H1 (cell line): ENCODE results near the gene PTPRT. TPM values are rescaled to one million over a fixed set of nuclear protein-coding genes. Genes with fewer than 3 reads are reported as not detected.

Experiments used
- CTCF ChIA-PET: fragments of 300-600 bp; sonication (Branson Sonifier 250); formaldehyde crosslinking; loops from one replicate; lab custom pipeline; 2021; ENCODE audit not compliant: partially characterized antibody; lab: Charles Lee
- POLR2A ChIA-PET: fragments of 300-600 bp; sonication (Branson Sonifier 250); formaldehyde crosslinking; loops from one replicate; lab custom pipeline; 2021; ENCODE audit warnings: inconsistent platforms; ENCODE audit not compliant: partially characterized antibody; lab: Charles Lee
- DNase-seq, 2 experiments: peaks; one replicate each; pipeline versions ENCODE4 v3.0.0 to v3.0.0-alpha.2; 2010 to 2022; ENCODE audit warnings: low spot score in 2 of 2, low read depth in 1 of 2, mixed read lengths in 1 of 2
- FAIRE-seq: peaks from 2 replicates; lab custom pipeline; 2011; peaks lifted over from hg19 to GRCh38; lab: Jason Lieb, UNC
- H2AFZ ChIP-seq: 2 replicates; pipeline ENCODE4 v1.8.1; 2012; ENCODE audit warnings: low read length, inconsistent platforms
- H2AK5ac ChIP-seq: 2 replicates; pipeline ENCODE4 v1.6.1; 2013; ENCODE audit warnings: low read depth, low read length
- H2BK120ac ChIP-seq: replicated peaks from 2 replicates; pipeline ENCODE3; 2013; ENCODE audit warnings: low read depth, low read length, inconsistent platforms
- H2BK12ac ChIP-seq: 2 replicates; pipeline ENCODE4 v1.6.1; 2013; ENCODE audit warnings: low read depth, low read length
- H2BK15ac ChIP-seq: 2 replicates; pipeline ENCODE4 v1.6.1; 2013; ENCODE audit warnings: low read length
- H2BK20ac ChIP-seq: 2 replicates; pipeline ENCODE4 v1.6.1; 2013; ENCODE audit warnings: low read length
- H2BK5ac ChIP-seq: 2 replicates; pipeline ENCODE4 v1.6.1; 2013; ENCODE audit warnings: low read depth, low read length
- H3K14ac ChIP-seq: 2 replicates; pipeline ENCODE4 v1.6.1; 2013; ENCODE audit warnings: inconsistent platforms; ENCODE audit not compliant: insufficient read length
- H3K18ac ChIP-seq: 2 replicates; pipeline ENCODE4 v1.6.1; 2013; ENCODE audit warnings: low read length; ENCODE audit errors: extremely low read depth
- H3K23ac ChIP-seq: 2 replicates; pipeline ENCODE4 v1.6.1; 2013; ENCODE audit warnings: inconsistent platforms; ENCODE audit not compliant: insufficient read length
- H3K23me2 ChIP-seq: 2 replicates; pipeline ENCODE4 v1.6.1; 2013; ENCODE audit warnings: low read depth, low read length
- H3K27ac ChIP-seq: 2 replicates; pipeline ENCODE4 v1.6.1; 2011; ENCODE audit warnings: low read depth, low read length, inconsistent platforms
- H3K27me3 ChIP-seq, 4 experiments: replicated peaks in 1 of 4; 1 replicate in 1 of 4; 2 replicates in 3 of 4; pipeline versions ENCODE4 v1.6.1 to v1.8.1; 2011 to 2013; ENCODE audit warnings: low read length in 3 of 4, mild to moderate bottlenecking in 3 of 4, inconsistent platforms in 2 of 4, mixed read lengths in 2 of 4, moderate library complexity in 1 of 4; ENCODE audit not compliant: control insufficient read depth in 3 of 4, insufficient read depth in 3 of 4; ENCODE audit errors: extremely low read depth in 1 of 4
- H3K36me3 ChIP-seq, 4 experiments: 2 replicates each; pipeline versions ENCODE4 v1.6.1 to v1.8.1; 2011 to 2013; ENCODE audit warnings: mild to moderate bottlenecking in 4 of 4, low read length in 3 of 4, moderate library complexity in 2 of 4, control low read depth in 1 of 4, inconsistent platforms in 1 of 4; ENCODE audit not compliant: insufficient read depth in 4 of 4, control insufficient read depth in 2 of 4
- H3K4ac ChIP-seq: replicated peaks from 2 replicates; pipeline ENCODE3; 2013; ENCODE audit warnings: low read length, low read depth, mixed read lengths, inconsistent platforms; ENCODE audit not compliant: insufficient read length
- H3K4me1 ChIP-seq, 4 experiments: replicated peaks in 1 of 4; 1 replicate in 1 of 4; 2 replicates in 3 of 4; pipeline versions ENCODE4 v1.6.1 to v1.8.1; 2011 to 2013; ENCODE audit warnings: low read length in 3 of 4, inconsistent platforms in 2 of 4, mixed read lengths in 1 of 4; ENCODE audit not compliant: insufficient read depth in 4 of 4, control insufficient read depth in 3 of 4
- H3K4me2 ChIP-seq, 2 experiments: 2 replicates each; pipeline versions ENCODE4 v1.6.1 to v1.8.1; 2011 to 2013; ENCODE audit warnings: low read depth in 2 of 2, low read length in 2 of 2, control low read depth in 1 of 2, inconsistent platforms in 1 of 2, mild to moderate bottlenecking in 1 of 2; ENCODE audit not compliant: insufficient read depth in 1 of 2
- H3K4me3 ChIP-seq, 4 experiments: fragments of 200-600, 300-600 bp in 1 of 4; sonication (generic), shearing (Covaris generic), sonication (Bioruptor Twin) in 1 of 4; 2 replicates each; pipeline versions ENCODE4 v1.5.1 to v1.8.1; 2011 to 2016; ENCODE audit warnings: low read length in 4 of 4, low read depth in 3 of 4, control low read depth in 2 of 4, inconsistent platforms in 2 of 4, mild to moderate bottlenecking in 2 of 4, mixed read lengths in 1 of 4, moderate library complexity in 1 of 4; ENCODE audit not compliant: insufficient read depth in 2 of 4; ENCODE audit errors: extremely low read depth in 1 of 4
- H3K56ac ChIP-seq: replicated peaks from 2 replicates; pipeline ENCODE3; 2013; ENCODE audit warnings: low read depth, mild to moderate bottlenecking, mixed read lengths, low read length, inconsistent platforms; ENCODE audit not compliant: insufficient read length
- H3K79me1 ChIP-seq: 2 replicates; pipeline ENCODE4 v1.6.1; 2013; ENCODE audit warnings: low read depth, low read length, control low read depth
- H3K79me2 ChIP-seq, 2 experiments: 2 replicates each; pipeline versions ENCODE4 v1.6.1 to v1.8.1; 2012 to 2013; ENCODE audit warnings: low read length in 2 of 2, mild to moderate bottlenecking in 2 of 2, inconsistent platforms in 1 of 2; ENCODE audit not compliant: insufficient read depth in 2 of 2, control insufficient read depth in 1 of 2
- H3K9ac ChIP-seq, 4 experiments: replicated peaks in 1 of 4; 1 replicate in 1 of 4; 2 replicates in 3 of 4; pipeline versions ENCODE4 v1.6.1 to v1.8.1; 2011 to 2013; ENCODE audit warnings: low read depth in 3 of 4, low read length in 3 of 4, control low read depth in 2 of 4, mild to moderate bottlenecking in 2 of 4, moderate library complexity in 2 of 4, inconsistent platforms in 1 of 4; ENCODE audit errors: extremely low read depth in 1 of 4
- H3K9me3 ChIP-seq, 2 experiments: 2 replicates each; pipeline versions ENCODE4 v1.6.1 to v1.8.1; 2012 to 2013; ENCODE audit warnings: mild to moderate bottlenecking in 2 of 2, moderate library complexity in 2 of 2, control low read depth in 1 of 2, inconsistent platforms in 1 of 2, low read depth in 1 of 2, low read length in 1 of 2, mixed read lengths in 1 of 2; ENCODE audit not compliant: insufficient read depth in 2 of 2
- H4K20me1 ChIP-seq, 2 experiments: replicated peaks in 1 of 2; 2 replicates each; pipeline versions ENCODE3 to v1.8.1; 2011 to 2013; ENCODE audit warnings: inconsistent platforms in 2 of 2, low read length in 2 of 2, mild to moderate bottlenecking in 1 of 2; ENCODE audit not compliant: insufficient read depth in 2 of 2, control insufficient read depth in 1 of 2
- H4K5ac ChIP-seq: 2 replicates; pipeline ENCODE4 v1.6.1; 2013; ENCODE audit warnings: low read length, low read depth, mixed read lengths, inconsistent platforms; ENCODE audit not compliant: insufficient read length
- H4K8ac ChIP-seq: 2 replicates; pipeline ENCODE4 v1.8.0; 2013; ENCODE audit warnings: mild to moderate bottlenecking, moderate library complexity, low read length, inconsistent platforms; ENCODE audit not compliant: insufficient read depth; ENCODE audit errors: extremely low read depth
- H4K91ac ChIP-seq: replicated peaks from 2 replicates; pipeline ENCODE3; 2013; ENCODE audit warnings: low read length, mixed read lengths, inconsistent platforms; ENCODE audit not compliant: insufficient read length
- BCL11A ChIP-seq, 2 experiments: IDR thresholded peaks; one replicate each; pipeline ENCODE4 v1.6.1; 2011; ENCODE audit warnings: low read depth in 2 of 2, low read length in 2 of 2, mild to moderate bottlenecking in 2 of 2
- CEBPB ChIP-seq: IDR thresholded peaks from 2 replicates; pipeline ENCODE4 v1.6.1; 2012; ENCODE audit warnings: low read depth, low read length
- CHD2 ChIP-seq: IDR thresholded peaks from 2 replicates; pipeline ENCODE4 v1.6.1; 2012; ENCODE audit warnings: low read length, improper control_type of control experiment
- CTBP2 ChIP-seq: IDR thresholded peaks from 2 replicates; pipeline ENCODE4 v1.7.0; 2011; ENCODE audit warnings: borderline replicate concordance, mild to moderate bottlenecking, moderate library complexity, mixed read lengths, low read length; ENCODE audit not compliant: insufficient read depth, insufficient read length
- EGR1 ChIP-seq: IDR thresholded peaks from 2 replicates; pipeline ENCODE4 v1.6.1; 2011; ENCODE audit warnings: low read depth, low read length, borderline replicate concordance
- EP300 ChIP-seq, 2 experiments: IDR thresholded peaks; 1 replicate in 1 of 2; 2 replicates in 1 of 2; pipeline ENCODE4 v1.6.1; 2011 to 2012; ENCODE audit warnings: low read depth in 2 of 2, low read length in 2 of 2, mild to moderate bottlenecking in 2 of 2, borderline replicate concordance in 1 of 2, inconsistent platforms in 1 of 2, moderate library complexity in 1 of 2
- JUN ChIP-seq: IDR thresholded peaks from 2 replicates; pipeline ENCODE4 v1.6.1; 2011; ENCODE audit warnings: low read depth, mild to moderate bottlenecking, improper control_type of control experiment, low read length
- KDM1A ChIP-seq: fragments of 200-600, 300-600 bp; sonication (generic); IDR thresholded peaks from 2 replicates; pipeline ENCODE4 v1.7.1; 2016; ENCODE audit warnings: mild to moderate bottlenecking, low read length, borderline replicate concordance
- SP2 ChIP-seq: IDR thresholded peaks from 2 replicates; pipeline ENCODE4 v1.6.1; 2012; ENCODE audit warnings: mild to moderate bottlenecking, low read length, inconsistent platforms
- WGBS, 2 experiments: shearing (Covaris generic) in 1 of 2; methylation state at CpG; one replicate each; pipeline versions ENCODE4 v1.1.6 to v1.1.7; 2013 to 2015; ENCODE audit warnings: low lambda C conversion rate in 2 of 2, mixed read lengths in 2 of 2, inconsistent platforms in 1 of 2, low coverage in 1 of 2, missing lambda C conversion rate in 1 of 2; ENCODE audit not compliant: insufficient replicate concordance in 2 of 2, insufficient coverage in 1 of 2, insufficient read length in 1 of 2; ENCODE audit errors: extremely low coverage in 1 of 2, missing lambda C conversion rate in 1 of 2; 5-methylcytosine and 5-hydroxymethylcytosine counted together
- polyA plus RNA-seq, 7 experiments: library from polyadenylated mRNA; depleted of rRNA in 3 of 7; stranded (reverse) in 5 of 7; unstranded in 2 of 7; fragments of >200 nt in 5 of 7; fragments of 200-250 nt in 2 of 7; gene quantifications; 1 replicate in 5 of 7; 2 replicates in 1 of 7; 4 replicates in 1 of 7; pipeline versions ENCODE4 v1.2.1 to v1.2.3, GENCODE V29; 2011 to 2013; ENCODE audit warnings: missing spikeins in 2 of 7, mixed read lengths in 2 of 7
- total RNA-seq: library from RNA; stranded (reverse); fragmentation: NEBNext Ultra II Directional; extraction: Animal tissue kit (Norgen Biotek cat#: 25700); gene quantifications from 2 replicates; pipeline ENCODE4 v1.2.1, GENCODE V29; 2021
- TF ChIP-seq, protein P1 (sequence below), 3 experiments: IDR thresholded peaks; 1 replicate in 2 of 3; 2 replicates in 1 of 3; pipeline versions ENCODE4 v1.5.1 to v1.6.1; 2011; ENCODE audit warnings: low read length in 3 of 3, mild to moderate bottlenecking in 3 of 3, inconsistent platforms in 2 of 3, low read depth in 1 of 3, moderate library complexity in 1 of 3; ENCODE audit not compliant: insufficient read depth in 1 of 3; ENCODE audit errors: control extremely low read depth in 1 of 3
- TF ChIP-seq, protein P2 (sequence below): IDR thresholded peaks from 2 replicates; pipeline ENCODE4 v1.6.1; 2011; ENCODE audit warnings: low read length, improper control_type of control experiment

The PTPRT gene
- total and polyA plus RNA-seq, 2 of the 8 experiments (the other 6 are each of a cell fraction or from before 2014, with no cell fraction given) = 0.33 to 1.8 TPM

DNA sequence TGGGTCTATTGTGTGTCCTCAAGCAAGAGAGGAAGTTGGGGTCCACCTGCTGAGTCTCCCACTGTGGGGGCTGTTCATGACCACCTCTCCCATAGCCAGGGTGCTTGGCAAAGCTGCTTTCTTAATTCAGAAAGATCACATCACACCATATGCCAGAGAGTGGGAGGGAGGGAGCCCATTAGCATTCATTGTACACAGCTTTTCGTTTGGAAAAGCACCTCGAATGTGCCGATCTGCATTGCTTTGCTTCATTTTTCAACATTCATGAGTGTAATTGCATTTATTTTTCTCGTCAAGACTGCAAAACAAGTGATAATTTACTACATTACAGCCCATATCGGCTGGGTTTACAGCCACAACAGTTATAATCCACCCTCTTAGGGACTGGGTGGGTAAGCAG lies 327.3 kb downstream of the PTPRT start:
- Histone ChIP-seq H2BK15ac (no peak overlapping the region), H3K79me2 (no peaks in the 10 kb centered on the region), H3K4ac (no peak overlapping the region), H2AK5ac (no peak overlapping the region), H3K4me2 (no peak overlapping the region), H4K8ac (no peak overlapping the region), H2BK120ac (no peak overlapping the region), H4K91ac (no peak overlapping the region), H4K20me1 (no peaks in the 10 kb centered on the region), H3K4me3 (no peak overlapping the region), H3K14ac (no peak overlapping the region), H3K9me3 (no peaks in the 10 kb centered on the region), H2BK20ac (no peak overlapping the region), H3K27me3 (no peaks in the 10 kb centered on the region), H2BK5ac (no peak overlapping the region), H3K18ac (no peak overlapping the region), H2BK12ac (no peak overlapping the region), H3K79me1 (no peaks in the 10 kb centered on the region), H4K5ac (no peak overlapping the region), H3K56ac (no peak overlapping the region), H3K4me1 (peaks cover 0 to 7% (median 1%) of the 10 kb centered on the region in 4 experiments; a peak in 2 of 7 replicates), H3K27ac (no peak overlapping the region), H2AFZ (no peak overlapping the region), H3K36me3 (no peaks in the 10 kb centered on the region), H3K9ac (no peak overlapping the region), H3K23me2 (no peaks in the 10 kb centered on the region; the same call in 1 of the 2 replicates), H3K23ac (no peak overlapping the region)
- CTCF ChIA-PET = no interaction called here
- POLR2A ChIA-PET = no interaction called here
- 80% methylated on average over 5 of the region's 5 CpGs; no CpG with 5 or more reads in 1 of the 2 experiments for WGBS, 2 experiments
- DNase-seq = no peak
- FAIRE-seq = no peak
- TF ChIP-seq CEBPB (no peak), BCL11A (IDR thresholded peaks at IDR 0.05; ENCODE audit: low read depth in 2 of 2, low read length in 2 of 2) (no peak), EGR1 (no peak), EP300 (IDR thresholded peaks at IDR 0.05; ENCODE audit: borderline replicate concordance in 1 of 2, low read depth in 2 of 2, low read length in 2 of 2) (no peak), SP2 (no peak), JUN (no peak), KDM1A (no peak), CHD2 (no peak), CTBP2 (no peak)
- TF ChIP-seq, protein P1, sequence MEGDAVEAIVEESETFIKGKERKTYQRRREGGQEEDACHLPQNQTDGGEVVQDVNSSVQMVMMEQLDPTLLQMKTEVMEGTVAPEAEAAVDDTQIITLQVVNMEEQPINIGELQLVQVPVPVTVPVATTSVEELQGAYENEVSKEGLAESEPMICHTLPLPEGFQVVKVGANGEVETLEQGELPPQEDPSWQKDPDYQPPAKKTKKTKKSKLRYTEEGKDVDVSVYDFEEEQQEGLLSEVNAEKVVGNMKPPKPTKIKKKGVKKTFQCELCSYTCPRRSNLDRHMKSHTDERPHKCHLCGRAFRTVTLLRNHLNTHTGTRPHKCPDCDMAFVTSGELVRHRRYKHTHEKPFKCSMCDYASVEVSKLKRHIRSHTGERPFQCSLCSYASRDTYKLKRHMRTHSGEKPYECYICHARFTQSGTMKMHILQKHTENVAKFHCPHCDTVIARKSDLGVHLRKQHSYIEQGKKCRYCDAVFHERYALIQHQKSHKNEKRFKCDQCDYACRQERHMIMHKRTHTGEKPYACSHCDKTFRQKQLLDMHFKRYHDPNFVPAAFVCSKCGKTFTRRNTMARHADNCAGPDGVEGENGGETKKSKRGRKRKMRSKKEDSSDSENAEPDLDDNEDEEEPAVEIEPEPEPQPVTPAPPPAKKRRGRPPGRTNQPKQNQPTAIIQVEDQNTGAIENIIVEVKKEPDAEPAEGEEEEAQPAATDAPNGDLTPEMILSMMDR (IDR thresholded peaks at IDR 0.05; ENCODE audit: control extremely low read depth in 1 of 3, insufficient read depth in 1 of 3, low read depth in 1 of 3, low read length in 3 of 3) = no peak
- TF ChIP-seq, protein P2, sequence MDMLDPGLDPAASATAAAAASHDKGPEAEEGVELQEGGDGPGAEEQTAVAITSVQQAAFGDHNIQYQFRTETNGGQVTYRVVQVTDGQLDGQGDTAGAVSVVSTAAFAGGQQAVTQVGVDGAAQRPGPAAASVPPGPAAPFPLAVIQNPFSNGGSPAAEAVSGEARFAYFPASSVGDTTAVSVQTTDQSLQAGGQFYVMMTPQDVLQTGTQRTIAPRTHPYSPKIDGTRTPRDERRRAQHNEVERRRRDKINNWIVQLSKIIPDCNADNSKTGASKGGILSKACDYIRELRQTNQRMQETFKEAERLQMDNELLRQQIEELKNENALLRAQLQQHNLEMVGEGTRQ = no peak
